GM19023 (cell line): Measurements from ENCODE around the gene PIK3R2.

Source experiments
- ATAC-seq: cut with Tn5 transposase; IDR thresholded peaks from one replicate; pipeline ENCODE4 v1.9.1; 2021; ENCODE audit warnings: mild to moderate bottlenecking, moderate library complexity; ENCODE audit not compliant: unreplicated experiment

Gene PIK3R2

DNA sequence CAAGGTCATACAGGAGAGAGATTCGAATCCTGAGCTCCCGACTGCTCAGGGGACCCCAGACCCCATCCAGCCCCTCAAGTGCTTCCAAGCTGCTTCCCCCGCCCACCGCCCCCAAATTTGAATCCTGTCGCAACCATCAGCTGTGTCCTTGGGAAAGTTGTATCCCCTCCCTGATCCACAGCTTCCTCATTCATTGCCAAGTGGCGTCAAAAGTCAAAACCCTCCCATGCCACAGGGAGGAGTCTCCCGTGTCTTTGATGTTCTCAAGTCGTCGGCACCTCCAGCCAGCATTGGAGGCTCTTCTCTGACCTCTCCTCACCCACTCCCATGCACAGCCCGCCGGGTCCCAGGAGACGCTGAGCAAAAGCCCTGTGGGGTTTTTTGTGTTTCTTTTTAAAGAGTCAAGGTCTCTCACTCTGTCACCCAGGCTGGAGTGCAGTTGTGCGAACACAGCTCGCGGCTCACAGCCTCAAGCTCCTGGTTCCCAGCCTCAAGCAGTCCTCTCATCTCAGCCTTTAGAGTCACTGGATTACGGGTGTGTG lies 17.8 kb downstream of the PIK3R2 start:
- ATAC-seq = no peak

DNA sequence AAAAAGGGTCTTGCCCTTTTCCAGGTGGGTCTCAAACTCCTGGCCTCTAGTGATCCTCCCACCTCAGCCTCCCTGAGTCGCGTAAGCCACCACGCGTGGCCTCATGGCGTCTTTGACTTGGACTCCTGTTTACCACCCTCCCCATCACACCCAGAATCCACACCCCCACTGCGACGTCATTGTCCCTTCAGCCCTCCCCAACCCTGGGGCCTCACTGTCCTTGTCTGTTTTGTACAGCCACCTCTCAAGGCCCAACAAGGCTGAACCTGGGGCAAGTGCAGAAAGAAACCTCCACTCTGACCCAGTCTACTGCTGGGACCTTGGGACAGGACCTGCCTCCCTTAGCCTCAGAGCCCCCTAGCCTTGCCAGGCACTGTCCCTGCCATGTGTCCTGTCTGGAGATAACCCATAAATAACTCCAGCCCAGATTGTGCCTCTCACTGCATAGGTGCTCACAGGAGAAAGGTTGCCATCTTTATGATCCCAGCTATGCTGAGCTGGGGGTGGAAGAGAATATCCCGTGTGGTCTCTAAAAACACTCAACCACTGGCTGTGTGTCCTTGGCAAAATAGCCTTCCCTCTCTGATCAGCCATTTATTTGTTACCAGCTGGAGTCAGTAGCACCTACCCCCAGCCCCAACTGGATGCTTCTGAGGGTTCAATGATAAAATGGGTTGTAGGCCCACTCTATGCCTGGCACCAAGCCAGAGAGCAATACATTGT lies 18.8 kb downstream of the PIK3R2 start:
- ATAC-seq = no peak

DNA sequence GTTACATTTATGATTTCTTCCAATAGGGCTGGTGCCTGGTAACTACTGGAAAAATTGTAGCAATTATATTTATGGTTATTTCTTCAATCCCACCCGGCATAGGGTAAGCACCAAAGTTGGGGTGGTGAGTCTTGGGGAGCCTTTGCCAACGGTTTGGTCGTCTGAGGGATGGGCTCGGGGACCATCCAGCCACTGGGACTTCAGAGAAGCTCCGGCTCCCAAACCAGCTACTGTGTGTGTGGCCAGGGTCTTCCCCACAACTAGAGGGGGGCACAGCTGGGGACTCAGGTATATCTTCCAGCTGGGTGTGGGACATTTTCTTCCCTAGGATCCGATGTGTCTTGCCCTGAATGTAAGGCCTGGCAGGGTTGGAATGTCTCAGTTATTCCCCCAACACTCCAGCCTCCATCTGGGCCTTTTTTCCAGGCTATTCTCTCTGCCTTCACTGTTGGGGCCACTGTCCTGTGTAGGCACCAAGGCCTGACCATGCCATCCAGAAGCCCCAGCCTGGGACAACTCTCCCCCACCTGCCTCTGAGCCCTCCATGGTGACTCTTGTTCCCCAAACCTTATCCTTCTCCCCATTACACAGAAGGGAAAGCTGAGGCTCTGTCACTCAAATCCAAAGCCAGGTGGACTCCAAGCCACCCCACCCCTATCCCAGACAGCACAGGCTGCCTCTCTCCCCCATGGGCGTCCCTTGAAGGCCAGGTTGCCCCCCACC lies 19.5 kb downstream of the PIK3R2 start:
- no peak for ATAC-seq

DNA sequence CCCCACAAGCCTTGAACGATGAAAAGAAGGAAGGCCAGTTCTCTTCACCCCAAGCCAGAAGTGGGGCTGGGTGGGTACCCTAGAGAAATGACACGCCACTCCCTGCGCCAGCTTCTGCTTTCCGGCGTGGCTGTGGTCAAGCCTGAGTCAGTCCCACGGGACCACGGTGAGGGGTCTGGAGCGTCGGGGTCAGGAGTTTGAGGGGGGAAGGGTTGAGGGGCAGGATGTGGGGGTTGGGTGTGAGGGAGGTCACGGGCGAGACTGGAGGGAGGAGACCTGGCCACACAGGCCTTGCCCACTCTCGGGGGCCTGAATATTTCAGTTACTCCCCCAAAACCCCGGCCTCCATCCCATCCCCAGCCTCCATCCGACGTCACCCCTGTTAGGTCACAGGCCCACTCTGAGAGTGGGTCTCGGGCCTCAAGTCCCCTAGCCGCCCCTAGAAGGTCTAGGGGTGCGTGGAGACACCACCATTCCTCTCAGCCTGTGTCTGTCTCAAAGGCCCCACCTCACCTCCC lies 20.1 kb downstream of the PIK3R2 start:
- no peak for ATAC-seq

DNA sequence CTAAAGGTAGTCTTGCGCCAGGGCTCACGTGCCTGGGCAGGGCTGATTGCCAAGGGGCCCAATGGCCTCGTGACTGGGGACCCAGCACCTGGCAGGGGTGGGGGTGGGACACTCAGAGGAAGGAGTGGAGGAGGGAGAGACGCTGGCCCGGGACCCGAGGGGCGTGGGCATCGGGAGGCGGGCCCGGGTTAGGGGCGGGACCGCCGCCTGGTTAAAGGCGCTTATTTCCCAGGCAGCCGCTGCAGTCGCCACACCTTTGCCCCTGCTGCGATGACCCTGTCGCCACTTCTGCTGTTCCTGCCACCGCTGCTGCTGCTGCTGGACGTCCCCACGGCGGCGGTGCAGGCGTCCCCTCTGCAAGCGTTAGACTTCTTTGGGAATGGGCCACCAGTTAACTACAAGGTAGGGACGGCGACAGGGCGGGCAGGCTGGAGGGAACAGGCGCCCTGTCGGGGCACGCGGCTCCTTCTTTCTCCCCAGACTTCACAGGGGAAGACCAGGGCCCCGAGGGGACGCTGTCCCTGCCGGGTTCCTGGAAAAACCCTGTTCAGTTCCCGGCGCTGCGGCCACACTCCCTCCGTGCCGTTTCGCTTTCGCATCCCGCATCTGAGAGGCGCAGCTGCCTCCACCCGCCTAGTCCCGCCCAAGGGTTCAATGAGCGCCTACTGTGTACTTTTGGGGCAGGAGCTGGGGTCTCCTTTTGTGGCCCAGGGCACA lies 20.8 kb downstream of the PIK3R2 start, which contains the start of gene IFI30:
Gene IFI30 (plus strand): TSS at position 242 of the 717 bp plus-strand sequence. CDS start 29 bp downstream, at position 271.
- ATAC-seq = peak; percentile 54

DNA sequence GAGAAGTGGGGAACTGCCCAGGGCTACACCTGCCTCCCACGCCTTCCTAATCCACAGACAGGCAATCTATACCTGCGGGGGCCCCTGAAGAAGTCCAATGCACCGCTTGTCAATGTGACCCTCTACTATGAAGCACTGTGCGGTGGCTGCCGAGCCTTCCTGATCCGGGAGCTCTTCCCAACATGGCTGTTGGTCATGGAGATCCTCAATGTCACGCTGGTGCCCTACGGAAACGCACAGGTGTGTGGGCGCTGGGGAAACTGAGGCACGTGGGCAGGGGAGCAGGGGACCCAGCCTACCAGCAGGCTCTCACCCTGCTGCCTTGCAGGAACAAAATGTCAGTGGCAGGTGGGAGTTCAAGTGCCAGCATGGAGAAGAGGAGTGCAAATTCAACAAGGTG lies 22.0 kb downstream of the PIK3R2 start:
- ATAC-seq = no peak

DNA sequence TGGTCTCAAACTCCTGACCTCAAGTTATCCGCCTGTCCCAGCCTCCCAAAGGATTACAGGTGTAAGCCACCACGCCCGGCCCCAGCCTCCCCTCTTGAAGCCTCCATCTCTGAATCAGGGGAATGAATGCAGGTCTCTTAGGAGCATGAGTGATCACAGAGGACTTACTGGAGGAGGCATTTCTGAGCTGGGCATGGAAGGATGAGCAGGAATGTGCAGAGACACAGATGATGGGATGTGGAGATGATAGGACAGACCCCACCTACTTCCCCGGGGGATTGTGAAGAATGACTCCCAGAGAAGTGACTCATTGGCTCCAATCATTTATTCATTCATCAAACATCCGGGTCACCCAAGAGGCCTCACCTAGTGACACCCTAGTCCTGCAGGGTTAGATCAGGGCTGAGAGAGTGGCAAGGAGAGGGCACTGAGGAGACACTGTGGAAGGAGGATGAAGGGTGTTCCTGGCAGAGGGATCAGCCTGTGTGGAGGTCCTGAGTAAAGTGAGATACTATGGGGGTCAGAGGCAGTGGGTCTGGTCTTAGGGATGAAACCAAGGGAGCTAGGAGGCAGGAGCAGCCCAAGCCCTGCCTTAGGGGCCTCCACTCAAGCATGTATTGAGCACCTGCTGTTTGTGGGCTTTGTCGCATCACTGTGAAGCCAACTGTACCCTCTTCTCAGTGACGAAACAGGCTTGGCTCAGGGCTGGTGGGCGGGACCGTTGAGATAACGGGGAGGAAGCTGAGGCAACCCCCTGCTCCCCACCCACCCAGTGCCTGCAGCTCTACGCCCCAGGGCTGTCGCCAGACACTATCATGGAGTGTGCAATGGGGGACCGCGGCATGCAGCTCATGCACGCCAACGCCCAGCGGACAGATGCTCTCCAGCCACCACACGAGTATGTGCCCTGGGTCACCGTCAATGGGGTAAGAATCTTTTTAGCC lies 23.7 kb downstream of the PIK3R2 start:
- no peak for ATAC-seq

DNA sequence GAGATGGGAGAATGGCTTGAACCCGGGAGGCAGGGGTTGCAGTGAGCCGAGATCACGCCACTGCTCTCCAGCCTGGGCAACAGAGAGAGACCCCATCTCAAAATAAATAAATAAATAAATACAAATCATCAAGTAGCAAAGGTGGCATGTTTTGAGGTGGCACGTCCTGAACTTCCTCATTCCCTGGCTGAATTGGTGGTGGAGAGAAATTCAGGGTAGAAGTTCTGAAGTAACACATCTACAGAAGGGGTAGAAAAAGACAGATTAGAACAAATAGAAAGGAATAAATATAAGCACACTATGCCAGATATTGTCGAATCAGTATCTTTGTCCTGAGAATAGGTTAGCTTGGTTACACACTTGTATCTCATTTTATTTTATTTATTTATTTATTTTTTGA lies 27.0 kb downstream of the PIK3R2 start:
- ATAC-seq = no peak

DNA sequence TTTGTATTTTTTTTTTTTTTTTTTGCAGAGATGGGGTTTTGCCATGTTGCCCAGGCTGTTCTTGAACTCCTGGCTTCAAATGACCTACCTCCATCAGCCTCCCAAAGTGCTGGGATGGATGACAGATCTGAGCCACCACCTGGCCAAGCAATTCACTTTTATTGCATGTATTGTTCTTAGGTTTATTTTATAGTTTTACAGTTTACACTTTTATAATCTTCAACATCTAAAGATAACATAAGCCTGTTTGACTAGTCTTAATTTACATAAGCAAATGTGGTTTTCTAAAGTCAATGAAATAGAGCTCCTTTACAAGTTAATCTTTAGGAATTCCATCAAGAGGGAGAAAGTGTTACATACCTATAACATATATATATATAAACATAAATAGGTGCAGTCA lies 30.6 kb downstream of the PIK3R2 start:
- no peak for ATAC-seq

DNA sequence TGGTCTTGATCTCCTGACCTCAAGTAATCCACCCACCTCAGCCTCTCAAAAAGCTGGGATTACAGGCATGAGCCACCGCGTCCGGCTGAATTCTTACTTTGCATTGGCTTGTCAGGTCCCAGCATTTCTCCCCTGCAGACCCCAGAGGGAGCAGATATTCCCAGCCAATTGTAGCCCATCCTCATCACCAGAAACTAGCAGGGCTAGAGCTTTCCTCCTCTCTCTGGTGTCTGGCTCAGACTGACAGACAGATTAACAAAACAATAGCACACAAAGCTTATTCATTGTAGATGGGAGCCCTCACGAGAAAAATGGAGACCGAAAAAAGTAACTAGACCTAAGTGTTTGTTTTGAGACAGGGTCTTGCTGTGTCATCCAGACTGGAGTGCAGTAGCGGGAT lies 32.6 kb downstream of the PIK3R2 start:
- ATAC-seq = no peak

DNA sequence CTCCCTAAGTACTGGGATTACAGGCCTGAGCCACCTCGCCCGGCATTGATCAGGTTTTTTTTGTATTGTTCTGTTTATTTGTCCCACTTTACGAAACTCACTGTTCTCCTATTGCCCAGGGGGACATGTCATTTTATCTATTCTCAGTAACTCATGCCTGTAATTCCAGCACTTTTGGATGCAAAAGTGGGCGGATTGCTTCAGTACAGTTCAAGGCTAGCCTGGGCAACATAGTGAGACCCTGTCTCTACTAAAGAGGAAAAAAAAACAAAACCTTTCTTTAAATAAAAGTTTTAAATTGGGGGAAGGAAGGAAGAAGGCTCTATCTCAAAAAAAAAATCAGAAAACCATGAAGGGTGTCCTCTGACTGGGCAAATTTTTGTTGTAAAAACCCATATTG lies 37.3 kb downstream of the PIK3R2 start:
- no peak for ATAC-seq

DNA sequence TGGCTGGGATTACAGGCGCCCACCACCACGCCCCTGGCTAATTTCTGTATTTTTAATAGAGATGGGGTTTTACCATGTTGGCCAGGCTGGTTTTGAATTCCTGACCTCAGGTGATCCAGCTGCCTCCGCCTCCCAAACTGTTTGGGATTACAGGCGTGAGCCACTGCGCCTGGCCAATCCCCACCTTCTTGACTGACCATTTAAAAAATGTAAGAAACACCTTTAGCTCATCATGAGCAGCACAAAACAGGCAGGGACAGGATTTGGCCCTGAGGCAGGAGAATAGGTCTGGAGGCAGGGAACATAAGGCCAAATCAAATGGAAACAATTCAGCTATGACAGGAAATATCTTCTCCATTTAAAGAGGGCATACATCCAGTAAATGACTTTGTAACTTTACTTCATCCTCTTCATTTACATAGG lies 38.7 kb downstream of the PIK3R2 start:
- ATAC-seq = no peak

DNA sequence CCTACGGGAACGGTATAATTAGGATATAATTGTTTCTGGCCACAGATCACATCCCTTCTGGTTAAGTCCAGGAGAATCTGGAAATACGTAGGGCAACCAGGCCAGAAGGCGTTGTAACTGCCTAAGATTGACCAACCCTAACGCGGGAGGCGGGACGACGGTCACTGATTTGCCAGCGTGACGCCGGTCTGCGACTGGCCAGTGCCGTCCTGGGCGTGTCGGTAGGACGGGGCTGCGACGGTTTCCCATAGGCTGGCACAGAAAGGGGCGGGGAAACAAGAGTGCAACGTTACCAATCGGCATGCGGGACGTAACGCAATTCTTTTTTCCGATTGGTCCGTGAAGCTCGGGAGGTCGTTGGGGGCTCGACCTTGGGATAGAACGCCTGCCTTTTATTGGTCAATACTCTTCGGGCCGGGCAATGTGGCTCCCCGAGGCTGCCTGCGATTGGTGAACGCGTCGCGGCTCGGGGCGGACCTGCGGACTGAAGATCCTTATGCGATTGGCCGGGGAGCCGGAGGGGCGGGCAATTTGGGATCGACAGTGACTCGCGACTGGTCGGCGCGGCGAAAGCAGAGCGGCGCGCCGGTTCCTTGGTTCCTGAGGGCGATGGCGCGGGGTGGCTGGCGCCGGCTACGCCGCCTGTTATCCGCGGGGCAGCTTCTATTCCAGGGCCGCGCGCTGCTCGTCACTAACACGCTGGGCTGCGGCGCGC lies 39.9 kb downstream of the PIK3R2 start, which contains the start of gene MPV17L2:
Gene MPV17L2 (plus strand): TSS at position 546 of the 715 bp plus-strand sequence. CDS start 64 bp downstream, at position 610.
- ATAC-seq = peak; percentile 89

DNA sequence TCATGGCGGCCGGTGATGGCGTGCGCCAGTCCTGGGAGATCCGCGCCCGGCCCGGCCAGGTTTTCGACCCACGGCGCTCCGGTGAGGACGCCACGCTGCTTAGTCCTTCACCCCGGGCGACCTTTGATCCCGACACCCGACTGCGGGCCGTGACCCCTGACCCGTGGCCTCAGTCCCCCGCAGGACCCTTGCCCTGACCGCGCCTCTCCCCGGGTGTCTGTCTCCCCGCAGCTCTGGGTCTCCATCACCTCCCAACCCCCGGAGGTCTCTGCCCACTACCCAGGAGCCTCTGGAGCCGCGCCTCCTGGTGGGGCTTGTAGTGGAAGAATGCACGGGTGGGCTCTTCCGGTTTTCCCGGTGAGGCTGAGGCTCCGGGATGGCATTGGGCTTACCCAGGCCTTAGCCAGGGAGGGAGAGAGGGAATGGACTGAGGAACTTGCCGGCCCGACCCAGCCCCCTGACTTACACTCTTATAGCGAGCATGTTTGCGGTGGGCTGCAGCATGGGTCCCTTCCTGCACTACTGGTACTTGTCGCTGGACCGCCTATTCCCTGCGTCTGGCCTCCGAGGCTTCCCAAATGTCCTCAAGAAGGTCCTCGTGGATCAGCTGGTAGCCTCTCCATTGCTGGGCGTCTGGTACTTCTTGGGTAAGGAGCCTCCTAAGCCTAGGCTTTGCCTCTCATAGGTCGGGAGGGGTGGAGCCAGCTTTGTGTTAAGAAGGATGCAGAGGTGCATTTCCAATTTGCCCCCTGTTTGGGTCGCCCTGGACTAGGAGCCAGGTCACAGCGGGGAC lies 40.6 kb downstream of the PIK3R2 start:
- no peak for ATAC-seq

DNA sequence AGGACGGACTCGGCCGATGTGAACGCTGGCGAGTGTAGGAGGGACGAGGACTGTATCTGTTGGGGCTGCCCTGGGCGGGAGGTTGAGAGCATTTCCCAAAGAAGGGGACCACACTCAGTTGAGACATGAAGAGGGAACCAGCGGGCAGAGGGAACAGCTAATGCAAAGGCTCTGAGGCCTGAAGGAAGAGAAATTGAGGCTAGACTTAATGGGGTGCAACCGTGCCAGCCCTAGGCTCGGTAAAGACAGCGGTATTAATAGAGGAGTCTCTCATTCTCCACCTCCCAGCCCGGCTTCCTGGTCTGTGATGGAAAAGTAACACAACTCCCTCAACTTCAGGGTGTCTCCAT lies 41.2 kb downstream of the PIK3R2 start:
- ATAC-seq = no peak

DNA sequence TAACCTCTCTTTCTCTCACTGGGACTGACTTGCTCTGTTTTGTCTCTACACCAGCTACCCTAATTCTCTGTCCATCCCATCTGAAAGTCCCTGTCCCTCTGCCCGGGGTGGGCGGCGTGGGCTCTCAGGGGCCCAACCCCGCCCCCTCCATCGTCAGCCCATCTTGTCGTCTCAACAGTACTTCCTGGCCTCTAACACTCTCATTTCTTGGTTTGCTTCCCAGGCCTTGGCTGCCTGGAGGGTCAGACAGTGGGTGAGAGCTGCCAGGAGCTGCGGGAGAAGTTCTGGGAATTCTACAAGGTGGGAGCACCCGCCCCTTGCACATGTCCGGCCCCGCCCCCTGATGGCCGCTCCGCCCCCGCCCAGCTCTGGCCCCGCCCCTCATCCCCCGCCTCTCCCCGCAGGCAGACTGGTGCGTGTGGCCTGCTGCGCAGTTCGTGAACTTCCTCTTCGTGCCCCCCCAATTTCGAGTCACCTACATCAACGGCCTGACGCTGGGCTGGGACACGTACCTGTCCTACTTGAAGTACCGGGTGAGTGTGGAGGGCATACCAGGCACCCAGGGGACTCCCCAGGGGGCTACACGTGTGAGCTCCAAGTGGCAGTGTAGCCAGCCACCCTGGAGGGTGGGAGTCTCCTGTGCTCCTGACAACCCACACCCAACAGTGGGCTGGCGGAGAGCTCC lies 41.7 kb downstream of the PIK3R2 start:
- no peak for ATAC-seq

DNA sequence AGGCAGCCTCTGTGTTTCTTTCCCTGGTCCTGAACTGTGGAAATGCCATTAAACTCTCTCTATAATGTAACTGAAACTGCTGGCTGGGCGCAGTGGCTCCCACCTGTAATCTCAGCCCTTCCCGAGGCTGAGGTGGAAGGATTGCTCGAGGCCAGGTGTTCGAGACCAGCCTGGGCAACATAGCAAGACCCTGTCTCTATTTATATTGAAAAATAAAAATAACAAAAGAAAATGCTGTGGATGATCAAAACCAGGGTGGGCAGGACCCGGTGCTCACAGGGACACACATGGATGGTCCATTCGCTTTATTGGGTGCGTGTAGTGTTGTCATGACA lies 43.5 kb downstream of the PIK3R2 start:
- ATAC-seq = no peak

DNA sequence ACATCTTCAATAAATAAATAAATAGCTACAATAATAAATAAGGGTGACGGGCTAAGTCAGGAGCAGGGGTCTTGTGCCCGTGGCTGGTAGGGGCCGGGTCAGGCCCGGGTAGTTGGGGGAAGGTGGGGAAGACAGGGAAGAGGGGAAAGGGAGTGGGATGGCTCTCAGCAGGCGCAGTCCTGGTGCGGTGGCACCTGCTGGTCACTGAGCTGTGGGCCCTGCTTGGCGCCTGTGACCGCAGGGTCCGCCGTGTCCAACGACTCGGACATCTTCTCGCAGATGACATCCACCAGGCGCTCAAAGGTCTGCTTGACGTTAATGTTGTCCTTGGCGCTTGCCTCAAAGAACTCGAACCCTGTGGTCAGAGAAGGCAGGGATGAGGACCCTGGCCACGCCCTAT lies 44.3 kb downstream of the PIK3R2 start:
- no peak for ATAC-seq
